Measurements from ENCODE around the gene MDFIC.

DNA sequence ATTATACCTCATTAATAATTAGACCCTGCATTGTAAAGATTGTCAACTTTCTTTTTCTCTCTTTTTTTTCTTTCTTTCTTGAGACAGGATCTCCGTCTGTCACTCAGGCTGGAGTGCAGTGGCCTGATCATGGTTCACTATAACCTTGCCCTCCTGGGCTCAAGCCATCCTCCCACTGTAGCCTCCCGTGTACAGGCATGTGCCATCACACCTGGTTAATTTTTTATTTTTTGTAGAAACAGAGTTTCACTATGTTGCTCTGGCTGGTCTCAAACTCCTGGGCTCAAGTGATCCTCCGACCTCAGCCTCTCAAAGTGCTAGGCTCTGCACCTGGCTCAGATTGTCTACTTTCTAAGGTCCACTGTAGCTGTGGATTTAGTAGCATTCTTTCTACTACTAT lies 50.7 kb downstream of the MDFIC start:
- TF ChIP-seq, protein P1, sequence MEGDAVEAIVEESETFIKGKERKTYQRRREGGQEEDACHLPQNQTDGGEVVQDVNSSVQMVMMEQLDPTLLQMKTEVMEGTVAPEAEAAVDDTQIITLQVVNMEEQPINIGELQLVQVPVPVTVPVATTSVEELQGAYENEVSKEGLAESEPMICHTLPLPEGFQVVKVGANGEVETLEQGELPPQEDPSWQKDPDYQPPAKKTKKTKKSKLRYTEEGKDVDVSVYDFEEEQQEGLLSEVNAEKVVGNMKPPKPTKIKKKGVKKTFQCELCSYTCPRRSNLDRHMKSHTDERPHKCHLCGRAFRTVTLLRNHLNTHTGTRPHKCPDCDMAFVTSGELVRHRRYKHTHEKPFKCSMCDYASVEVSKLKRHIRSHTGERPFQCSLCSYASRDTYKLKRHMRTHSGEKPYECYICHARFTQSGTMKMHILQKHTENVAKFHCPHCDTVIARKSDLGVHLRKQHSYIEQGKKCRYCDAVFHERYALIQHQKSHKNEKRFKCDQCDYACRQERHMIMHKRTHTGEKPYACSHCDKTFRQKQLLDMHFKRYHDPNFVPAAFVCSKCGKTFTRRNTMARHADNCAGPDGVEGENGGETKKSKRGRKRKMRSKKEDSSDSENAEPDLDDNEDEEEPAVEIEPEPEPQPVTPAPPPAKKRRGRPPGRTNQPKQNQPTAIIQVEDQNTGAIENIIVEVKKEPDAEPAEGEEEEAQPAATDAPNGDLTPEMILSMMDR (IDR thresholded peaks at IDR 0.05): no peak
- no peak for TF ChIP-seq POLR2A (IDR thresholded peaks at IDR 0.05)
